ENCODE measurements around the gene ARSB.
"Not testable (repeated sequence)": the region's sequence is repeated elsewhere in the genome, so short reads cannot be mapped to it uniquely, and the experiment has no call there.

The ARSB gene

GRCh38 chr5:78751872-78752271, 233.2 kb downstream of the ARSB start:
- no peak for DNase-seq (ENCODE audit: low read depth)

GRCh38 chr5:78750281-78750680, 234.8 kb downstream of the ARSB start:
- DNase-seq (ENCODE audit: low read depth), result no peak

GRCh38 chr5:78747705-78748359, 237.3 kb downstream of the ARSB start:
- no peak for DNase-seq (ENCODE audit: low read depth)

DNA sequence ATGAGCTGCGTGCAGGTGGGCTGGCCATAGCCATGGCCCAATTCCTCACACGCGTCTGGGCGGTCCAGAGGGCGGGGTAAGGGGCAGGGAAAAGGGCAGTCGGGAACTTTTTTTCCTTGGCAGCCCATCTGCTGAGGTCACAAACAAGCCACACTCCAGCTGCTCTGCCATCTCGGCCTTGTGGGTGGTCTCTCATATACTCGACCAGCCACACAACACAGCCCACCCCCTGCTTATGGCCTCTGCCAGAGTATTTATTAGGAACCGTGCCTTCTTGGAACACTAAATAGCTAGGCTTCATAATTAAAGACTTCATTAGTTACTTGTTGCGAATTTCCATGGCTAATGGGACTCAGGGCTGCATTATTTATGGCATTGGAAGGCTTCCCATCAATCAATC, 238.1 kb downstream of the ARSB start:
- DNase-seq (ENCODE audit: low read depth), result no peak

GRCh38 chr5:78746021-78746770, 238.9 kb downstream of the ARSB start:
- DNase-seq (ENCODE audit: low read depth), result no peak

DNA sequence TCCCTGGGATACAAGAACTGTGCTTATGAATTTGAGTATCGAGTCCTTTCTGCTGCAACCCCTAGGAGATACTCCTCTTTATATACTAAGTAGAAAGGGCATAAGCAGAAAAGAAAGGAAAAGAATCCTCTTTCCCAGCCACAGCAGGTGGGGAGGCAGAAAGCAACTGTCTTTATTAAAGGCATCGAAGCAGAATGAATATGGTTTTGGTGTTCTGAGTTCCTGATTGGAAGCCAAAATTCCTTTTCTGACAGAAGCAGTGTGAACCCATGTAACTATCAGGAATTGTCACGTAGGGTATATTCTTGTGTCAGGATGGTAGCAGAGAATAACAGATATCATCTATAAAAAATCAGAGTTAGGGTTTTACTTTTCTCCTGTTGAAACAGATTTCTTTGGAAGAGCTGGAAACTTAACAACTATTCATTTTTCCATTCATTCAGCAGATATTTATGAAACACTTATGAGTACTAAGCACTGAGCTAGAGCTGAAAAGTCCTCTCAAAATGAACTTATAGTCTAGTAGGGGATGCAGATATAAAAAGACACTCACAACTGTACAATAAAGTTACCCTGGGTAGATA, 240.1 kb downstream of the ARSB start:
- no peak for DNase-seq (ENCODE audit: low read depth)

GRCh38 chr5:78741019-78741418, 244.1 kb downstream of the ARSB start:
- DNase-seq (ENCODE audit: low read depth), result no peak

- DNase-seq (ENCODE audit: low read depth), result no peak
Observed at GRCh38 chr5:78738693-78739300, 246.3 kb downstream of the ARSB start.

- DNase-seq (ENCODE audit: low read depth), result no peak
Observed at GRCh38 chr5:78738104-78738503, 247.0 kb downstream of the ARSB start.

GRCh38 chr5:78735834-78736463, 249.2 kb downstream of the ARSB start:
- no peak for DNase-seq (ENCODE audit: low read depth)

- no peak for DNase-seq (ENCODE audit: low read depth)
Observed at GRCh38 chr5:78734950-78735349, 250.2 kb downstream of the ARSB start.

DNA sequence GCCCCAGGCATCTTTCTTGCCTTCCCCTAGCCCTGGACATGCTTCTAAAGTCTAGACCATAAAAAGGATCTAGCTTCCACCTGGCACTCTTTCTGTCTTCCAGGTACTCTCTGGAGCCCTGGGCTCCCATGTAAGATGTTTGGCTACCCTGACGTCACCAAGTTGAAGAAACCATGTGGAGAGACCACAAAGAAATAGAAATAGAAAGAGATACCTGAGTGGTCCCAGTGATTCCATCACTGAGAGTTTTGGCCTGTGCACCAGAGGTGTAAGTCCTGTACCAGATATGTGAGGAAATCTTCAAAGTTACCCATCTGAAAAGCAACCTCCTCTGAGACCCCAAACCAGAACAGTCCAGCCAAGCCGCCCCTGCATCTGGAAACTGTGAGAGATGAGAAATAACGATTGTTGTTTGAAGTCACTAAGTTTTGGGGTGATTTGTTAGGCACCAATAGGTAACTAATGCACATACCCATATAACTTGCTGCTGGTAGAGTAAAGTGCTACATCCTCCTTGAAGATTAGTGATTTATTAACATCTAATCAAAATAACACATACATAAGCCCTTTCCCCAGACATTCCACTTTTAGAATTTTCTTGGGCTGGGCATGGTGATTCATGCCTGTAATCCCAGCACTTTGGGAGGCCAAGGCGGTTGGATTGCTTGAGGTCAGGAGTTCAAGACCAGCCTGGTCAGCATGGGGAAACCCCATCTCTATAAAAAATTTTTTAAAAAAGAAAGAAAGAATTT, 250.8 kb downstream of the ARSB start:
- no peak for DNase-seq (ENCODE audit: low read depth)

- not testable (repeated sequence) for DNase-seq (ENCODE audit: low read depth)
Observed at GRCh38 chr5:78732721-78733120, 252.4 kb downstream of the ARSB start.

GRCh38 chr5:78731884-78732283, 253.2 kb downstream of the ARSB start:
- no peak for DNase-seq (ENCODE audit: low read depth)

DNA sequence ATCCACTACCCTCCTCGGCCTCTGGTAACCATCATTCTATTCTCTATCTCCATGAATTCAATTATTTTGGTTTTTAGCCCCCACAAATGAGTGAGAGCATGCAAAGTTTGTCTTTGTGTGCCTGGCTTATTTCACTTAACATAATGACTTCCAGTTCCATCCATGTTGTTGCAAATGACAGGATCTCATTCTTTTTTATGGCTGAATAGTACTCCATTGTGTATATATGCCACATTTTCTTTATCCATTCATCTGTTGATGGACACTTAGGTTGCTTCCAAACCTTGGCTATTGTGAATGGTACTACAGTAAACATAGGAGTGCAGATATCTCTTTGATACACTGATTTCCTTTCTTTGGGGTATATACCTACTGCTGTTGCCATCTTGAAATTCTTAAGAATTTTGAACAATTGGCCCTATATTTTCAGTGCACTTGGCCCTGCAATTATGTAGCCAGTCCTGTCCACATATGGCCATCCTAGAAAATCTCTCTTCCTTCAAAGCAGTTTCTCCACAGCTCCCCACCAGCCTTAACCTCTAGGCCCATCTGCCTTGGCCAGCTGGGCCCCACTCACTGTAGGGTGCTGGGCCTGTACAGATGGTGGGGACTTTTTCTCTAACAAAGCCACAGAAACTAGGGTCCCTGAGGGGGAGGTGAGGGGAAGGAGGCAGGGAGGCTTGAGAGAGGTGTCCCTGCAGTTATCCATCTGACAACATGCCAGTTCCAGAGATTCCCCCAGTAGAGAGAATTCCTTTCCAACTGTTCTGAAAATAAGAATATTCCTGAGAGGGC, 254.6 kb downstream of the ARSB start:
- DNase-seq (ENCODE audit: low read depth), result no peak

GRCh38 chr5:78727786-78728761, 257.0 kb downstream of the ARSB start:
- DNase-seq (ENCODE audit: low read depth), result no peak
